UCSD-AML1 (cell line): ENCODE measurements around the gene TMEM178B.

Source experiments
- DNase-seq: peaks from one replicate; lab custom pipeline; 2025; ENCODE audit not compliant: unreplicated experiment; lab: John Stamatoyannopoulos, UW

TMEM178B gene

GRCh38 chr7:141258559-141258958, 184.7 kb downstream of the TMEM178B start:
- DNase-seq = no peak

GRCh38 chr7:141262101-141263090, 188.5 kb downstream of the TMEM178B start:
- no peak for DNase-seq

- DNase-seq = no peak
Observed at GRCh38 chr7:141263508-141263907, 189.6 kb downstream of the TMEM178B start.

- no peak for DNase-seq
Observed at GRCh38 chr7:141263983-141264382, 190.1 kb downstream of the TMEM178B start.

- DNase-seq = no peak
Observed at GRCh38 chr7:141264511-141264910, 190.6 kb downstream of the TMEM178B start.

- DNase-seq = no peak
Observed at GRCh38 chr7:141265668-141266067, 191.8 kb downstream of the TMEM178B start.

- no peak for DNase-seq
Observed at GRCh38 chr7:141268614-141269013, 194.8 kb downstream of the TMEM178B start.

GRCh38 chr7:141271451-141271850, 197.6 kb downstream of the TMEM178B start:
- DNase-seq = no peak

- DNase-seq = no peak
Observed at GRCh38 chr7:141272417-141272816, 198.6 kb downstream of the TMEM178B start.

GRCh38 chr7:141275350-141275749, 201.5 kb downstream of the TMEM178B start:
- DNase-seq = no peak

GRCh38 chr7:141276031-141276430, 202.2 kb downstream of the TMEM178B start:
- no peak for DNase-seq

- DNase-seq = no peak
Observed at GRCh38 chr7:141280100-141280499, 206.2 kb downstream of the TMEM178B start.

- DNase-seq = no peak
Observed at GRCh38 chr7:141281311-141281710, 207.4 kb downstream of the TMEM178B start.

GRCh38 chr7:141286522-141286921, 212.7 kb downstream of the TMEM178B start:
- no peak for DNase-seq

- DNase-seq = no peak
Observed at GRCh38 chr7:141287936-141288335, 214.1 kb downstream of the TMEM178B start.

GRCh38 chr7:141288626-141289025, 214.8 kb downstream of the TMEM178B start:
- DNase-seq = no peak

GRCh38 chr7:141290365-141290764, 216.5 kb downstream of the TMEM178B start:
- no peak for DNase-seq

- no peak for DNase-seq
Observed at GRCh38 chr7:141290973-141291372, 217.1 kb downstream of the TMEM178B start.

GRCh38 chr7:141291541-141291940, 217.7 kb downstream of the TMEM178B start:
- no peak for DNase-seq

- no peak for DNase-seq
Observed at GRCh38 chr7:141294143-141294829, 220.4 kb downstream of the TMEM178B start.

- DNase-seq = no peak
Observed at GRCh38 chr7:141295367-141295895, 221.6 kb downstream of the TMEM178B start.

GRCh38 chr7:141300816-141301215, 227.0 kb downstream of the TMEM178B start:
- no peak for DNase-seq
